DOHH2 (cell line): ENCODE data around the gene GTF3A.

Source experiments
- H3F3A ChIP-seq: fragments of 200-600 bp; sonication (generic), shearing (Covaris generic); 2 replicates; pipeline ENCODE4 v1.6.0; 2016; ENCODE audit warnings: antibody characterized with exemption, mild to moderate bottlenecking; ENCODE audit not compliant: control insufficient read depth, insufficient read depth
- H3K27ac ChIP-seq: fragments of 200-600 bp; sonication (generic); 2 replicates; pipeline ENCODE4 v1.5.1; 2014; ENCODE audit warnings: low read depth, mild to moderate bottlenecking, low read length, moderate library complexity
- H3K27me3 ChIP-seq: fragments of 200-600 bp; sonication (generic); 2 replicates; pipeline ENCODE4 v1.6.1; 2014; ENCODE audit warnings: mild to moderate bottlenecking, low read length, mixed read lengths; ENCODE audit not compliant: control insufficient read depth
- H3K36me3 ChIP-seq: fragments of 200-600 bp; sonication (generic); 2 replicates; pipeline ENCODE4 v1.6.1; 2014; ENCODE audit warnings: mild to moderate bottlenecking, low read length, moderate library complexity, mixed read lengths; ENCODE audit not compliant: control insufficient read depth
- H3K4me1 ChIP-seq: fragments of 200-600 bp; sonication (generic); 2 replicates; pipeline ENCODE4 v1.6.1; 2014; ENCODE audit warnings: mild to moderate bottlenecking, low read length, mixed read lengths; ENCODE audit not compliant: control insufficient read depth
- H3K4me2 ChIP-seq: fragments of 200-600 bp; sonication (generic); 2 replicates; pipeline ENCODE4 v1.6.0; 2014; ENCODE audit warnings: mild to moderate bottlenecking, low read length, moderate library complexity
- H3K4me3 ChIP-seq: fragments of 200-600 bp; sonication (generic); 2 replicates; pipeline ENCODE4 v1.5.1; 2014; ENCODE audit warnings: mild to moderate bottlenecking, low read length, mixed read lengths
- H3K79me2 ChIP-seq: fragments of 200-600 bp; sonication (generic); 2 replicates; pipeline ENCODE4 v1.6.1; 2014; ENCODE audit warnings: mild to moderate bottlenecking, low read length, mixed read lengths; ENCODE audit not compliant: control insufficient read depth
- H3K9me2 ChIP-seq: fragments of 200-600 bp; sonication (generic); replicated peaks from 2 replicates; pipeline ENCODE4 v1.6.1; 2014; ENCODE audit warnings: mild to moderate bottlenecking, low read length, mixed read lengths; ENCODE audit not compliant: control insufficient read depth
- H3K9me3 ChIP-seq: fragments of 200-600 bp; sonication (generic); 2 replicates; pipeline ENCODE4 v1.6.1; 2014; ENCODE audit warnings: antibody characterized with exemption, low read length, mixed read lengths; ENCODE audit not compliant: control insufficient read depth, insufficient read depth
- H4K20me1 ChIP-seq: fragments of 200-600 bp; sonication (generic); 2 replicates; pipeline ENCODE4 v1.6.0; 2014; ENCODE audit warnings: low read depth, mild to moderate bottlenecking, antibody characterized with exemption, low read length, moderate library complexity; ENCODE audit not compliant: control insufficient read depth, insufficient read depth
- EZH2phosphoT487 ChIP-seq: fragments of 200-600 bp; sonication (generic); IDR thresholded peaks from 2 replicates; pipeline ENCODE4 v1.6.1; 2017; ENCODE audit warnings: borderline replicate concordance, mild to moderate bottlenecking, antibody characterized with exemption, low read length, moderate library complexity, mixed read lengths
- TF ChIP-seq, protein P1 (sequence below): fragments of 200-600 bp; sonication (generic); IDR thresholded peaks from one replicate; pipeline ENCODE4 v1.5.1; 2014; ENCODE audit warnings: antibody characterized with exemption, mild to moderate bottlenecking, low read depth, low read length; ENCODE audit not compliant: poor library complexity, severe bottlenecking

Gene GTF3A

DNA sequence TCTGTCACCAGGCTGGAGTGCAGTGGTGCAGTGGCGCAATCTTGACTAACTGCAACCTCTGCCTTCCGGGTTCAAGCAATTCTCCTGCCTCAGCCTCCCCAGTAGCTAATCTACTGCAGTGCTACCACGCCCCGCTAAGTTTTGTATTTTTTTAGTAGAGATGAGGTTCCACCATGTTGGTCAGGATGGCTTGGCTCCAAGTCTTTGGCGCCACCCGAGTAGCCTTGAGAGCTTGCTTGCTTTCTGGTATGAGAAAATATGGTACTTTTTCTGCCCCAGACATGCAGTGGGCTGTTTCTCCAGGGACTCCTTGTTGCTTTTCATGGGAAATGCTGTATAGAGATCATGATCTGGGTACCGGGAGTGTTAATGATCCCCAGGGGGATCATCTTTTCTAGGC is 34.5 kb upstream of the GTF3A start:
- no peaks in the 10 kb centered on the region for H3K79me2 ChIP-seq
- no peaks in the 10 kb centered on the region for H3K9me2 ChIP-seq
- H3K9me3 ChIP-seq, result no peaks in the 10 kb centered on the region
- H3K4me2 ChIP-seq, result no peak overlapping the region
- no peak overlapping the region for H3K27ac ChIP-seq
- peaks cover 8% of the 10 kb centered on the region for H3K27me3 ChIP-seq
- no peak for TF ChIP-seq EZH2phosphoT487
- TF ChIP-seq, protein P1, sequence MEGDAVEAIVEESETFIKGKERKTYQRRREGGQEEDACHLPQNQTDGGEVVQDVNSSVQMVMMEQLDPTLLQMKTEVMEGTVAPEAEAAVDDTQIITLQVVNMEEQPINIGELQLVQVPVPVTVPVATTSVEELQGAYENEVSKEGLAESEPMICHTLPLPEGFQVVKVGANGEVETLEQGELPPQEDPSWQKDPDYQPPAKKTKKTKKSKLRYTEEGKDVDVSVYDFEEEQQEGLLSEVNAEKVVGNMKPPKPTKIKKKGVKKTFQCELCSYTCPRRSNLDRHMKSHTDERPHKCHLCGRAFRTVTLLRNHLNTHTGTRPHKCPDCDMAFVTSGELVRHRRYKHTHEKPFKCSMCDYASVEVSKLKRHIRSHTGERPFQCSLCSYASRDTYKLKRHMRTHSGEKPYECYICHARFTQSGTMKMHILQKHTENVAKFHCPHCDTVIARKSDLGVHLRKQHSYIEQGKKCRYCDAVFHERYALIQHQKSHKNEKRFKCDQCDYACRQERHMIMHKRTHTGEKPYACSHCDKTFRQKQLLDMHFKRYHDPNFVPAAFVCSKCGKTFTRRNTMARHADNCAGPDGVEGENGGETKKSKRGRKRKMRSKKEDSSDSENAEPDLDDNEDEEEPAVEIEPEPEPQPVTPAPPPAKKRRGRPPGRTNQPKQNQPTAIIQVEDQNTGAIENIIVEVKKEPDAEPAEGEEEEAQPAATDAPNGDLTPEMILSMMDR, result no peak
- H3K36me3 ChIP-seq, result no peaks in the 10 kb centered on the region
- no peaks in the 10 kb centered on the region for H3K4me1 ChIP-seq
- H4K20me1 ChIP-seq, result no peaks in the 10 kb centered on the region
- no peak overlapping the region for H3K4me3 ChIP-seq
- H3F3A ChIP-seq, result no peaks in the 10 kb centered on the region

DNA sequence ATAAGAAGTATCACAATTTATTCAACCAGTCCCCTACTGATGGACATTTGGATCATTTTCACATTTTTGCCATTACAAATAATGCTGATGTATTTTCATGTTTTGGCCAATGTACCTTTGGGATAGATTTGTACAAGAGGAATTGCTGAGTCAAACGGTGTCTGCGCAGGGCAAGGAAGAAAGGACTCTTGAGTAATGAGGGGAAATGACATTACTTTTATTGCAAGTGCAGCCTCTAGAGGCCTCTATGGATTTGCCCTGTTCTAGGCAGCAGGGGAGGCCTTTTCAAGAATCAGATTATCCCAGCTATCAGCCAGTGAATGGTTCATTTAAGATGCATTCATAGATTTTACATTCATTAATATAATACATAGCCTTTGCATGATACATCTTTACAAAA is 32.9 kb upstream of the GTF3A start:
- no peaks in the 10 kb centered on the region for H3K9me3 ChIP-seq
- H3K27me3 ChIP-seq, result peaks cover 12% of the 10 kb centered on the region
- H3K79me2 ChIP-seq, result no peaks in the 10 kb centered on the region
- no peaks in the 10 kb centered on the region for H3K36me3 ChIP-seq
- H3K9me2 ChIP-seq, result no peaks in the 10 kb centered on the region
- no peak overlapping the region for H3K4me2 ChIP-seq
- no peak overlapping the region for H3K4me3 ChIP-seq
- H3K27ac ChIP-seq, result no peak overlapping the region
- H3K4me1 ChIP-seq, result no peaks in the 10 kb centered on the region
- no peaks in the 10 kb centered on the region for H3F3A ChIP-seq
- TF ChIP-seq EZH2phosphoT487, result no peak
- TF ChIP-seq, protein P1, result no peak
- H4K20me1 ChIP-seq, result no peaks in the 10 kb centered on the region

DNA sequence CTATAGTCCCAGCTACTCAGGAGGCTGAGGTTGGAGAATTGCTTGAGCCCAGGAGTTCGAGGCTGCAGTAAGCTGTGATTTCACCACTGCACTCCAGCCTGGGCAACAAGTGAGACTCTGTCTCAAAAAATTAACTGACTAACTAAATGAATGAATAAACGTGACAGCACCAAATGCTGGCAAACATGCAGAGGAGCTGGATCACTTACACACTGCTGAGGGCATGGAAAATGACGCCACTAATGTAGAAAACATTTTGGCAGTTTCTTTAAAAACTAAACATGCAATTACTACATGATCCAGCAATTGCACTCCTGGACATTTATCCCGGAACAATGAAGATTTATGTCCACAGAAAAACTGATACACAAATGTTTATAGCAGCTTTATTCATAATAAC is 31.3 kb upstream of the GTF3A start:
- Histone ChIP-seq H3K4me1 (no peaks in the 10 kb centered on the region), H3F3A (no peaks in the 10 kb centered on the region), H3K79me2 (no peaks in the 10 kb centered on the region), H4K20me1 (no peaks in the 10 kb centered on the region), H3K27ac (no peak overlapping the region), H3K27me3 (peaks cover 12% of the 10 kb centered on the region), H3K9me3 (no peaks in the 10 kb centered on the region), H3K36me3 (no peaks in the 10 kb centered on the region), H3K9me2 (no peaks in the 10 kb centered on the region), H3K4me2 (no peak overlapping the region), H3K4me3 (no peak overlapping the region)
- no peak for TF ChIP-seq EZH2phosphoT487
- TF ChIP-seq, protein P1, result no peak
